Uterine smooth muscle cell (primary cell): ENCODE measurements around the gene KLF13. TPM values are rescaled to one million over a fixed set of nuclear protein-coding genes. Genes with fewer than 3 reads are reported as not detected.

ENCODE experiments used
- total RNA-seq: library from RNA; depleted of rRNA; stranded (reverse); fragments of >200 nt; gene quantifications from 2 replicates; pipeline ENCODE4 v1.2.3, GENCODE V29; 2014

KLF13 gene
- total RNA-seq, result 14.7 and 22.6 TPM in 2 replicates

DNA sequence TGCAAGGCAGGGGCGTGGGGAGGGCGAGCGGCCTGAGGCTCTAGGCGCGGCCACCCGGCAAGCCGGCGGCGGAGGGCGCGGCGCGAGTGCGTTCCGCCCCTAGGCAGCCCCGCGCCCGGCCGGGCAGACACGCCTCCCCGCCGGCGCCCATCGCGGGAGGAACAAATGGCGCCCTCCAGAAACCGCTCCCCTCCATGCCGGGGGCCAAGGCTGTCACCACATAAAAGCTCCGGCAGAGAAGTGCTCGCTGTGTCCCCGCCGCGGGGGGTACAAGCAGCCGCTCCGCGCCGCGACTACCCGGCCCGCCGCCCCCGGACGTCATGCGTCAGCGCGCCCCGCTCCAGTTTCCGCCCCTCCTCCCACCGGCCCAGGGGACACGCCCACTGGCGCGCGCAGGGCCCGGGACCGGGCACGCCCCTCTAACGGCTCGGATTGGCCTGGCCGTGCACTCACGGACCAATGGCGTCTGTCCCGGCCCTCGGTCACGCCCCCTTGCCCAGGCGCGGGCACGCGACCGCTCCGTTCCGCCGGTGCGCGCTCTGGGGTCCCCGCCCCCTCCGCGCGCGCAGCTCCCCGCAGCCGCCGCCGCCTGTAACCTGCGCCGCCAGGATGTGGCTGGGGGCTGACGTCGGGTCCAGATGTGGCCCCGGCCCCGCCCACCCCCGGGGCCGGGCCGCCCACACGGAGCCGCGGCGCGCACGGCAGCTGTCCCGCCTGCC is at the start of gene KLF13:
KLF13 (plus strand) TSS at position 680 of the 719 bp plus-strand sequence. CDS start 378 bp downstream, outside the sequence.

Other genes with a start within 250 kb of the KLF13 start
- gene TRPM1, start 225.1 kb upstream of the KLF13 start, total RNA-seq, result not detected in 2 replicates